Measurements from ENCODE around the gene PNLIPRP3. TPM values are rescaled to one million over a fixed set of nuclear protein-coding genes. Genes with fewer than 3 reads are reported as not detected.

The PNLIPRP3 gene
- total RNA-seq, 1 donor from 2014 or later: not detected

- DNase-seq (ENCODE audit: extremely low read depth, low read depth, low spot score): no peak
These were observed 62.5 kb downstream of the PNLIPRP3 start for GRCh38 chr10:116490028-116490662.

GRCh38 chr10:116504786-116505185 lies 77.1 kb downstream of the PNLIPRP3 start:
- no peak for DNase-seq (ENCODE audit: extremely low read depth, low read depth, low spot score)

- DNase-seq (ENCODE audit: extremely low read depth, low read depth, low spot score): no peak
These were observed 82.9 kb downstream of the PNLIPRP3 start for GRCh38 chr10:116510565-116510964.

- no peak for DNase-seq (ENCODE audit: extremely low read depth, low read depth, low spot score)
These were observed 83.7 kb downstream of the PNLIPRP3 start for GRCh38 chr10:116511365-116511764.

GRCh38 chr10:116521424-116522290 lies 94.0 kb downstream of the PNLIPRP3 start:
- DNase-seq (ENCODE audit: extremely low read depth, low read depth, low spot score): no peak

GRCh38 chr10:116522803-116523381 lies 95.2 kb downstream of the PNLIPRP3 start:
- DNase-seq (ENCODE audit: extremely low read depth, low read depth, low spot score): no peak

- DNase-seq (ENCODE audit: extremely low read depth, low read depth, low spot score): no peak
These were observed 97.1 kb downstream of the PNLIPRP3 start for GRCh38 chr10:116524736-116525135.

GRCh38 chr10:116526219-116526618 lies 98.6 kb downstream of the PNLIPRP3 start:
- DNase-seq (ENCODE audit: extremely low read depth, low read depth, low spot score): no peak

Other genes starting within 250 kb of the PNLIPRP3 start
- 0.99 and 5.6 TPM in 2 replicates for gene GFRA1, start 154.6 kb upstream of the PNLIPRP3 start, total RNA-seq
- gene CCDC172, start 103.4 kb upstream of the PNLIPRP3 start, total RNA-seq: not detected in 2 replicates
- not detected in 2 replicates for gene PNLIP, start 118.1 kb downstream of the PNLIPRP3 start, total RNA-seq
- gene PNLIPRP1, start 163.1 kb downstream of the PNLIPRP3 start, total RNA-seq: not detected in 2 replicates
- gene PNLIPRP2, start 193.1 kb downstream of the PNLIPRP3 start, total RNA-seq: not detected in 2 replicates